Fibroblast of skin of scalp (primary cell): Measurements from ENCODE around the gene CLCNKB.
A peak's percentile ranks its signal among the peaks of the same experiment; 100 is the strongest.
"Not testable (repeated sequence)": the region's sequence is repeated elsewhere in the genome, so short reads cannot be mapped to it uniquely, and the experiment has no call there.

Source experiments
- DNase-seq: peaks from one replicate; pipeline ENCODE4 v3.0.0-alpha.2; 2013

The CLCNKB gene

GRCh38 chr1:16015491-16015890 is 28.1 kb upstream of the CLCNKB start:
- no peak for DNase-seq

GRCh38 chr1:16015960-16016901 is 27.4 kb upstream of the CLCNKB start:
- no peak for DNase-seq

- DNase-seq, result no peak
These were observed 26.5 kb upstream of the CLCNKB start for GRCh38 chr1:16017076-16017460.

- DNase-seq, result peak; percentile 76
These were observed 25.9 kb upstream of the CLCNKB start, which contains the start of gene HSPB7 for GRCh38 chr1:16017461-16018303. TSS of gene HSPB7 (minus strand) at chr1:16018043. CDS start at chr1:16017963, 80 bp downstream.

- DNase-seq, result peak; percentile 9
These were observed 25.3 kb upstream of the CLCNKB start for GRCh38 chr1:16018308-16018707.

- no peak for DNase-seq
These were observed 24.6 kb upstream of the CLCNKB start for GRCh38 chr1:16018749-16019643.

- DNase-seq, result peak; percentile 48
These were observed 23.8 kb upstream of the CLCNKB start for GRCh38 chr1:16019644-16020277.

- no peak for DNase-seq
These were observed 23.3 kb upstream of the CLCNKB start for GRCh38 chr1:16020325-16020724.

- DNase-seq, result not testable (repeated sequence)
These were observed 22.7 kb upstream of the CLCNKB start for GRCh38 chr1:16020878-16021277.

GRCh38 chr1:16021681-16022080 is 21.9 kb upstream of the CLCNKB start, which contains the start of gene CLCNKA:
TSS of gene CLCNKA (plus strand) at chr1:16022036. CDS start at chr1:16022620, 584 bp downstream.
- no peak for DNase-seq

GRCh38 chr1:16022393-16022792 is 21.2 kb upstream of the CLCNKB start:
- no peak for DNase-seq

- no peak for DNase-seq
These were observed 20.4 kb upstream of the CLCNKB start for GRCh38 chr1:16023050-16023653.

GRCh38 chr1:16026302-16026701 is 17.3 kb upstream of the CLCNKB start:
- DNase-seq, result not testable (repeated sequence)

GRCh38 chr1:16026723-16027484 is 16.7 kb upstream of the CLCNKB start:
- DNase-seq, result peak; percentile 44

- no peak for DNase-seq
These were observed 15.2 kb upstream of the CLCNKB start for GRCh38 chr1:16028237-16029002.

GRCh38 chr1:16029003-16029268 is 14.6 kb upstream of the CLCNKB start:
- DNase-seq, result not testable (repeated sequence)

- no peak for DNase-seq
These were observed 14.3 kb upstream of the CLCNKB start for GRCh38 chr1:16029288-16029687.

- DNase-seq, result no peak
These were observed 12.0 kb upstream of the CLCNKB start for GRCh38 chr1:16031551-16031950.

- peak; percentile 88 for DNase-seq
These were observed 11.0 kb upstream of the CLCNKB start for GRCh38 chr1:16032388-16033102.
